ENCODE results near the gene ZFAND2B.

- TF ChIP-seq POLR2AphosphoS5 (IDR thresholded peaks at IDR 0.05) (no peak), CTCF (IDR thresholded peaks at IDR 0.05; ENCODE audit: poor library complexity, severe bottlenecking) (no peak), EZH2 (IDR thresholded peaks at IDR 0.05; ENCODE audit: borderline replicate concordance, insufficient read depth, low read length, poor library complexity, severe bottlenecking) (no peak), SMC3 (conservative IDR thresholded peaks at IDR 0.05; ENCODE audit: poor library complexity) (no peak)
Observed at GRCh38 chr2:219215871-219216534, 9.4 kb downstream of the ZFAND2B start.
